H9 (cell line): ENCODE results near the gene KLHL12. TPM values are rescaled to one million over a fixed set of nuclear protein-coding genes. Genes with fewer than 3 reads are reported as not detected.
A peak's percentile ranks its signal among the peaks of the same experiment; 100 is the strongest.

Source experiments
- DNase-seq: peaks from one replicate; pipeline ENCODE4 v3.0.0-alpha.2; 2017
- H2AFZ ChIP-seq: one replicate; pipeline ENCODE4 v1.6.1; 2013; ENCODE audit warnings: mild to moderate bottlenecking, low read length, control low read depth, moderate library complexity
- H2AK5ac ChIP-seq: 2 replicates; pipeline ENCODE4 v1.6.1; 2013; ENCODE audit warnings: low read length, control low read depth, mixed read lengths; ENCODE audit not compliant: insufficient read length
- H2BK120ac ChIP-seq: one replicate; pipeline ENCODE4 v1.6.1; 2013; ENCODE audit warnings: low read depth, mild to moderate bottlenecking, low read length, control low read depth, inconsistent platforms; ENCODE audit not compliant: poor library complexity, severe bottlenecking
- H2BK12ac ChIP-seq: 2 replicates; pipeline ENCODE4 v1.6.1; 2013; ENCODE audit warnings: low read length, control low read depth, mixed read lengths, low read depth; ENCODE audit not compliant: insufficient read length
- H2BK15ac ChIP-seq: 2 replicates; pipeline ENCODE4 v1.6.1; 2013; ENCODE audit warnings: low read depth, low read length, control low read depth
- H2BK20ac ChIP-seq: one replicate; pipeline ENCODE4 v1.6.1; 2013; ENCODE audit warnings: low read depth, mild to moderate bottlenecking, low read length, control low read depth, inconsistent platforms; ENCODE audit not compliant: poor library complexity, severe bottlenecking
- H2BK5ac ChIP-seq: 2 replicates; pipeline ENCODE4 v1.6.1; 2013; ENCODE audit warnings: low read length, control low read depth, mixed read lengths; ENCODE audit not compliant: insufficient read length
- H3K14ac ChIP-seq: 2 replicates; pipeline ENCODE4 v1.6.1; 2013; ENCODE audit warnings: low read length, control low read depth; ENCODE audit not compliant: insufficient read depth
- H3K18ac ChIP-seq: 2 replicates; pipeline ENCODE4 v1.6.1; 2013; ENCODE audit warnings: low read depth, mild to moderate bottlenecking, mixed read lengths, low read length, control low read depth; ENCODE audit not compliant: insufficient read length
- H3K23ac ChIP-seq: 2 replicates; pipeline ENCODE4 v1.6.1; 2013; ENCODE audit warnings: low read length, control low read depth, mixed read lengths, low read depth; ENCODE audit not compliant: insufficient read length
- H3K23me2 ChIP-seq: 2 replicates; pipeline ENCODE4 v1.6.1; 2013; ENCODE audit warnings: low read depth, mild to moderate bottlenecking, mixed read lengths, low read length, control low read depth; ENCODE audit not compliant: insufficient read length, poor library complexity, severe bottlenecking
- H3K27ac ChIP-seq: 2 replicates; pipeline ENCODE4 v1.5.1; 2013; ENCODE audit warnings: low read length, control low read depth, mixed read lengths, low read depth; ENCODE audit not compliant: insufficient read length
- H3K27me3 ChIP-seq: 2 replicates; pipeline ENCODE4 v1.6.1; 2013; ENCODE audit warnings: low read length, control low read depth, inconsistent platforms; ENCODE audit not compliant: insufficient read depth
- H3K4ac ChIP-seq: 2 replicates; pipeline ENCODE4 v1.6.1; 2013; ENCODE audit warnings: low read depth, mild to moderate bottlenecking, control low read depth, inconsistent platforms, low read length, moderate library complexity
- H3K4me1 ChIP-seq: 2 replicates; pipeline ENCODE4 v1.6.1; 2013; ENCODE audit warnings: low read length, control low read depth, inconsistent platforms; ENCODE audit not compliant: insufficient read depth
- H3K4me2 ChIP-seq: 2 replicates; pipeline ENCODE4 v1.6.1; 2013; ENCODE audit warnings: low read length, control low read depth, mixed read lengths; ENCODE audit not compliant: insufficient read length, insufficient read depth
- H3K56ac ChIP-seq: 2 replicates; pipeline ENCODE4 v1.6.1; 2013; ENCODE audit warnings: low read depth, mild to moderate bottlenecking, mixed read lengths, low read length, control low read depth; ENCODE audit not compliant: insufficient read length
- H3K79me1 ChIP-seq: 2 replicates; pipeline ENCODE4 v1.6.1; 2013; ENCODE audit warnings: low read depth, mild to moderate bottlenecking, moderate library complexity, low read length, control low read depth, inconsistent platforms; ENCODE audit not compliant: insufficient read depth, poor library complexity, severe bottlenecking
- H3K79me2 ChIP-seq: 2 replicates; pipeline ENCODE4 v1.6.1; 2013; ENCODE audit warnings: low read length, control low read depth, inconsistent platforms; ENCODE audit not compliant: insufficient read depth
- H3K9ac ChIP-seq: 2 replicates; pipeline ENCODE4 v1.6.1; 2013; ENCODE audit warnings: low read length, control low read depth, mixed read lengths; ENCODE audit not compliant: insufficient read length; ENCODE audit errors: extremely low read depth
- H3K9me3 ChIP-seq: one replicate; pipeline ENCODE4 v1.6.1; 2013; ENCODE audit warnings: low read depth, low read length, inconsistent platforms; ENCODE audit not compliant: control insufficient read depth
- H3T11ph ChIP-seq: one replicate; pipeline ENCODE4 v1.6.1; 2013; ENCODE audit warnings: mild to moderate bottlenecking, low read length, control low read depth, inconsistent platforms
- H4K20me1 ChIP-seq: one replicate; pipeline ENCODE4 v1.6.1; 2013; ENCODE audit not compliant: control insufficient read depth, insufficient read length, insufficient read depth
- H4K5ac ChIP-seq: 2 replicates; pipeline ENCODE4 v1.6.1; 2013; ENCODE audit warnings: low read depth, mild to moderate bottlenecking, mixed read lengths, low read length, control low read depth; ENCODE audit not compliant: insufficient read length
- H4K8ac ChIP-seq: replicated peaks from 2 replicates; pipeline ENCODE4 v1.6.1; 2013; ENCODE audit warnings: low read length, control low read depth, mixed read lengths, low read depth; ENCODE audit not compliant: insufficient read length
- H4K91ac ChIP-seq: 2 replicates; pipeline ENCODE4 v1.6.1; 2013; ENCODE audit warnings: low read depth, mild to moderate bottlenecking, moderate library complexity, mixed read lengths, low read length, control low read depth; ENCODE audit not compliant: insufficient read length
- H3K27ac Mint-ChIP-seq, 3 experiments: 2 replicates in 2 of 3; 3 replicates in 1 of 3; pipeline ENCODE4 v1.8.0; 2020 to 2021; ENCODE audit warnings: mixed read lengths in 3 of 3, mild to moderate bottlenecking in 1 of 3, moderate library complexity in 1 of 3
- H3K27me3 Mint-ChIP-seq: 2 replicates; pipeline ENCODE4 v1.8.0; 2021; ENCODE audit warnings: low read depth, mild to moderate bottlenecking, moderate library complexity, mixed read lengths
- H3K36me3 Mint-ChIP-seq, 3 experiments: 2 replicates in 2 of 3; 3 replicates in 1 of 3; pipeline ENCODE4 v1.8.0; 2020 to 2021; ENCODE audit warnings: low read depth in 3 of 3, mixed read lengths in 3 of 3; ENCODE audit not compliant: insufficient read depth in 1 of 3
- H3K4me1 Mint-ChIP-seq, 2 experiments: 2 replicates each; pipeline ENCODE4 v1.8.0; 2020; ENCODE audit warnings: mixed read lengths in 2 of 2
- H3K4me3 Mint-ChIP-seq, 2 experiments: 2 replicates in 1 of 2; 3 replicates in 1 of 2; pipeline ENCODE4 v1.8.0; 2020 to 2021; ENCODE audit warnings: mild to moderate bottlenecking in 2 of 2, mixed read lengths in 2 of 2, moderate library complexity in 1 of 2
- H3K9me3 Mint-ChIP-seq, 2 experiments: 2 replicates in 1 of 2; 3 replicates in 1 of 2; pipeline ENCODE4 v1.8.0; 2020; ENCODE audit warnings: mild to moderate bottlenecking in 2 of 2, mixed read lengths in 2 of 2, moderate library complexity in 1 of 2
- CTCF ChIP-seq: fragments of 200-600 bp; sonication (generic); conservative IDR thresholded peaks from 3 replicates; pipeline ENCODE4 v1.8.0; 2021; ENCODE audit warnings: antibody characterized with exemption, mild to moderate bottlenecking
- WGBS: extraction: QIAGEN DNeasy Blood & Tissue Kit; methylation state at CpG from one replicate; pipeline ENCODE4 v1.1.7; 2013; ENCODE audit warnings: missing lambda C conversion rate, low lambda C conversion rate, mixed read lengths; ENCODE audit not compliant: insufficient read length; ENCODE audit errors: extremely low coverage; 5-methylcytosine and 5-hydroxymethylcytosine counted together
- total RNA-seq: library from RNA; stranded (reverse); gene quantifications from 2 replicates; pipeline ENCODE4 v1.2.1, GENCODE V29; 2021

KLHL12 gene
- total RNA-seq, 1 experiment from 2014 or later, result 38.4 TPM

GRCh38 chr1:202967684-202968281 is 40.7 kb upstream of the KLHL12 start:
- Histone ChIP-seq H2AFZ (no peak overlapping the region), H3K79me1 (no peaks in the 10 kb centered on the region), H4K5ac (no peak overlapping the region), H3K23me2 (peaks cover 6% of the 10 kb centered on the region), H3K9ac (peak overlapping the region; percentile 45), H3T11ph (no peak overlapping the region), H2BK20ac (no peak overlapping the region), H3K27me3 (no peaks in the 10 kb centered on the region), H2BK12ac (no peak overlapping the region), H3K79me2 (no peaks in the 10 kb centered on the region), H2BK120ac (no peak overlapping the region), H3K23ac (no peak overlapping the region), H4K20me1 (no peaks in the 10 kb centered on the region), H2AK5ac (no peak overlapping the region), H3K18ac (no peak overlapping the region), H2BK5ac (no peak overlapping the region), H3K27ac (no peak overlapping the region), H3K4ac (no peak overlapping the region), H3K9me3 (no peaks in the 10 kb centered on the region), H3K4me1 (no peaks in the 10 kb centered on the region), H2BK15ac (no peak overlapping the region), H3K14ac (no peak overlapping the region), H4K8ac (no peak overlapping the region), H4K91ac (no peak overlapping the region), H3K4me2 (peak overlapping the region; percentile 75), H3K56ac (no peak overlapping the region)
- Mint-ChIP-seq H3K4me3 (peak overlapping the region; percentile 77 to 91), H3K4me1 (peaks cover 16 to 19% of the 10 kb centered on the region in 2 experiments), H3K9me3 (no peaks in the 10 kb centered on the region; a peak in 1 of 5 replicates), H3K36me3 (peaks cover 0 to 5% (median 4%) of the 10 kb centered on the region in 3 experiments; a peak in 3 of 7 replicates), H3K27ac (peak overlapping the region in 1 of 3 experiments; percentile 53; a peak in 2 of 7 replicates), H3K27me3 (peaks cover 20% of the 10 kb centered on the region)
- no peak for DNase-seq
- no peak for TF ChIP-seq CTCF
- WGBS, result no CpG with 5 or more reads among the region's 21 CpGs
